CD4-positive, alpha-beta T cell (primary cell): ENCODE data around the gene CMSS1. TPM values are rescaled to one million over a fixed set of nuclear protein-coding genes. Genes with fewer than 3 reads are reported as not detected.

Experiments used
- ATAC-seq: fragments of 200-7000 bp; cut with Tn5 transposase; one replicate; pipeline ENCODE4 v1.10.0; 2022; ENCODE audit warnings: mild to moderate bottlenecking; ENCODE audit not compliant: poor library complexity
- CTCF ChIA-PET: fragments of 350-600 bp; sonication (Branson Sonifier 250); formaldehyde crosslinking; loops from one replicate; lab custom pipeline; 2021; ENCODE audit warnings: antibody characterized with exemption, inconsistent platforms; lab: Charles Lee
- POLR2A ChIA-PET: fragments of 350-600 bp; sonication (Branson Sonifier 250); formaldehyde crosslinking; loops from one replicate; lab custom pipeline; 2021; ENCODE audit warnings: antibody characterized with exemption, inconsistent platforms; lab: Charles Lee
- DNase-seq, 14 experiments: peaks; one replicate each; pipeline ENCODE4 v3.0.0-alpha.2; 2013 to 2020; ENCODE audit warnings: mixed read lengths in 2 of 14
- H3K27ac ChIP-seq, 2 donors: one replicate each; pipeline versions ENCODE4 v1.5.1 to v1.7.0; 2013; ENCODE audit warnings: low read length in 2 of 2, low read depth in 1 of 2, mild to moderate bottlenecking in 1 of 2
- H3K27me3 ChIP-seq, 2 experiments: 1 replicate in 1 of 2; 2 replicates in 1 of 2; pipeline versions ENCODE4 v1.6.1 to v1.7.0; 2013; ENCODE audit warnings: low read length in 2 of 2, control low read depth in 1 of 2, mild to moderate bottlenecking in 1 of 2, moderate library complexity in 1 of 2; ENCODE audit not compliant: insufficient read depth in 2 of 2, control insufficient read depth in 1 of 2
- H3K36me3 ChIP-seq: one replicate; pipeline ENCODE4 v1.6.1; 2013; ENCODE audit warnings: low read length, control low read depth; ENCODE audit not compliant: insufficient read depth
- H3K4me1 ChIP-seq: one replicate; pipeline ENCODE4 v1.6.1; 2013; ENCODE audit warnings: low read length, control low read depth; ENCODE audit not compliant: insufficient read depth
- H3K4me3 ChIP-seq: one replicate; pipeline ENCODE4 v1.5.1; 2013; ENCODE audit warnings: mild to moderate bottlenecking, low read length, moderate library complexity
- H3K9me3 ChIP-seq, 2 experiments: 1 replicate in 1 of 2; 2 replicates in 1 of 2; pipeline versions ENCODE4 v1.6.1 to v1.7.0; 2013; ENCODE audit warnings: low read length in 2 of 2, mild to moderate bottlenecking in 2 of 2, control low read depth in 1 of 2, moderate library complexity in 1 of 2; ENCODE audit not compliant: control insufficient read depth in 1 of 2, insufficient read depth in 1 of 2
- H3K27ac Mint-ChIP-seq: one replicate; pipeline ENCODE4 v1.8.0; 2020; ENCODE audit warnings: mixed read lengths
- H3K27me3 Mint-ChIP-seq: one replicate; pipeline ENCODE4 v1.8.0; 2021; ENCODE audit warnings: mixed read lengths
- H3K36me3 Mint-ChIP-seq: one replicate; pipeline ENCODE4 v1.8.0; 2021; ENCODE audit warnings: low read depth, mixed read lengths
- H3K4me1 Mint-ChIP-seq: one replicate; pipeline ENCODE4 v1.8.0; 2021; ENCODE audit warnings: low read depth, mixed read lengths
- H3K4me3 Mint-ChIP-seq: one replicate; pipeline ENCODE4 v1.8.0; 2020; ENCODE audit warnings: mild to moderate bottlenecking, mixed read lengths
- H3K9me3 Mint-ChIP-seq: one replicate; pipeline ENCODE4 v1.8.0; 2020; ENCODE audit warnings: mixed read lengths
- CTCF ChIP-seq: fragments of 200-600 bp; IDR thresholded peaks from one replicate; pipeline ENCODE4 v1.8.0; 2022; ENCODE audit warnings: antibody characterized with exemption, mild to moderate bottlenecking
- intact Hi-C, 2 experiments: fragments of 100-400 bp; cut with DNase I in 1 of 2; cut with micrococcal nuclease in 1 of 2; formaldehyde crosslinking; loops; one replicate each; pipeline versions ENCODE4 v1.15.1 to v1.9.0; 2023 to 2025; cut with DNase I, micrococcal nuclease
- total RNA-seq, 174 experiments: library from RNA in 2 of 174; stranded (reverse) in 2 of 174; gene quantifications; one replicate each; pipeline ENCODE4 v1.2.3 and lab custom pipeline; 2021 to 2026

Gene CMSS1
- total RNA-seq, 2 experiments from 2014 or later, result 12.2 TPM

GRCh38 chr3:100060685-100061484 lies 243.2 kb downstream of the CMSS1 start:
- Histone ChIP-seq H3K27ac (no peak overlapping the region), H3K36me3 (no peaks in the 10 kb centered on the region), H3K4me3 (no peak overlapping the region), H3K27me3 (no peaks in the 10 kb centered on the region), H3K4me1 (peaks cover 5% of the 10 kb centered on the region), H3K9me3 (no peaks in the 10 kb centered on the region)
- DNase-seq, result peak in 2 of 14 experiments; percentile 20 to 36
- Mint-ChIP-seq H3K27ac (no peak overlapping the region), H3K9me3 (no peaks in the 10 kb centered on the region), H3K27me3 (no peaks in the 10 kb centered on the region), H3K36me3 (no peaks in the 10 kb centered on the region), H3K4me3 (no peak overlapping the region), H3K4me1 (no peaks in the 10 kb centered on the region)
- no peak for ATAC-seq
- TF ChIP-seq CTCF, result no peak
- ChIA-PET CTCF (interaction anchor here (0.6 to 1.1 kb wide), 2 partner anchors 8 to 10 kb away, joined by 3 read pairs; no protein-coding TSS in a partner anchor), POLR2A (no interaction called here)
- intact Hi-C loops, result loop anchor here in 1 of 2 experiments (10.0 kb wide), 1 partner anchor 226 kb away; no protein-coding TSS in a partner anchor

DNA sequence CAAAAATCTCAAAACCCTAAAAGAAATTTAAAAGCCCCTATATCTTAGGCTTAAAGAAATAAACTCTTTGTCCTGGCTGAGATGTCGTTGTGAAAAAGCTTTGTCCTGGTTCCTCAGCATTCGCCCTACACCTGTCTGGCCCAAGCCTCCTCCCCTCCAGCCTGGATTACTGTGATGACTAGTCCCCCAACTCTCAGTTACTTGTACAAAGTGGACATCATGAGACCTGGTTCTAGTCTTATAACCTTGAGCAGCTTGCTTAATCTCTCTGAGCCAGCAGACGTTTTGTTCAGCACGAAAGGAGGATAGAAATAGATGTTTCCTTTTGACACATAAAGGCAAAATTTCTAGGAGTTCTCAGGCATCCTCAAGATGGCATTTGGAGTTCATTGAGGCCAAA lies 245.0 kb downstream of the CMSS1 start:
- H3K9me3 Mint-ChIP-seq, result no peaks in the 10 kb centered on the region
- DNase-seq (no peak), ATAC-seq (no peak)
- Histone ChIP-seq H3K4me1 (peaks cover 5% of the 10 kb centered on the region), H3K4me3 (no peak overlapping the region), H3K36me3 (no peaks in the 10 kb centered on the region), H3K27me3 (no peaks in the 10 kb centered on the region), H3K27ac (no peak overlapping the region), H3K9me3 (no peaks in the 10 kb centered on the region)
- H3K27me3 Mint-ChIP-seq, result no peaks in the 10 kb centered on the region
- H3K4me1 Mint-ChIP-seq, result no peaks in the 10 kb centered on the region
- no peak overlapping the region for H3K27ac Mint-ChIP-seq
- intact Hi-C loops, result loop anchor here in 1 of 2 experiments (10.0 kb wide), 1 partner anchor 228 kb away; no protein-coding TSS in a partner anchor
- CTCF ChIA-PET, result no interaction called here
- POLR2A ChIA-PET, result no interaction called here
- no peak for TF ChIP-seq CTCF
- no peak overlapping the region for H3K4me3 Mint-ChIP-seq
- H3K36me3 Mint-ChIP-seq, result no peaks in the 10 kb centered on the region

GRCh38 chr3:100063929-100064461 lies 246.3 kb downstream of the CMSS1 start:
- H3K9me3 ChIP-seq, result no peaks in the 10 kb centered on the region
- ATAC-seq, result no peak
- H3K4me3 ChIP-seq, result no peak overlapping the region
- no peak for TF ChIP-seq CTCF
- DNase-seq, result no peak
- peaks cover 5% of the 10 kb centered on the region for H3K4me1 Mint-ChIP-seq
- H3K9me3 Mint-ChIP-seq, result no peaks in the 10 kb centered on the region
- no peaks in the 10 kb centered on the region for H3K36me3 Mint-ChIP-seq
- no peak overlapping the region for H3K27ac Mint-ChIP-seq
- ChIA-PET POLR2A (no interaction called here), CTCF (interaction anchor here (1.0 to 1.6 kb wide), 2 partner anchors 190 to 232 kb away, joined by 3 to 5 read pairs; no protein-coding TSS in a partner anchor)
- H3K4me1 ChIP-seq, result peaks cover 5% of the 10 kb centered on the region
- no peaks in the 10 kb centered on the region for H3K27me3 Mint-ChIP-seq
- H3K4me3 Mint-ChIP-seq, result no peak overlapping the region
- H3K36me3 ChIP-seq, result no peaks in the 10 kb centered on the region
- no peaks in the 10 kb centered on the region for H3K27me3 ChIP-seq
- intact Hi-C loops, result loop anchor here in 1 of 2 experiments (10.0 kb wide), 1 partner anchor 229 kb away; no protein-coding TSS in a partner anchor
- H3K27ac ChIP-seq, result no peak overlapping the region
